B cell (primary cell): ENCODE measurements around the gene LRIT1. TPM values are rescaled to one million over a fixed set of nuclear protein-coding genes. Genes with fewer than 3 reads are reported as not detected.

Experiments used
- ATAC-seq: fragments of 200-7000 bp; cut with Tn5 transposase; one replicate; pipeline ENCODE4 v1.10.0; 2021; ENCODE audit warnings: low read depth, mild to moderate bottlenecking, moderate number of reproducible peaks, moderate library complexity
- CTCF ChIA-PET: fragments of 350-600 bp; sonication (Branson Sonifier 250); formaldehyde crosslinking; loops from one replicate; lab custom pipeline; 2021; ENCODE audit warnings: antibody characterized with exemption, inconsistent platforms; lab: Charles Lee
- POLR2A ChIA-PET: fragments of 350-600 bp; sonication (Branson Sonifier 250); formaldehyde crosslinking; loops from one replicate; lab custom pipeline; 2021; ENCODE audit warnings: antibody characterized with exemption; lab: Charles Lee
- DNase-seq: peaks from one replicate; pipeline ENCODE4 v3.0.0; 2013
- H2AFZ ChIP-seq: 2 replicates; pipeline ENCODE4 v1.6.1; 2012; ENCODE audit warnings: mild to moderate bottlenecking, low read depth, low read length; ENCODE audit not compliant: insufficient read depth, poor library complexity, severe bottlenecking
- H3K27ac ChIP-seq, 2 donors: 1 replicate in 1 of 2; 2 replicates in 1 of 2; pipeline ENCODE4 v1.5.1; 2012 to 2013; ENCODE audit warnings: low read length in 2 of 2, mild to moderate bottlenecking in 2 of 2, moderate library complexity in 1 of 2
- H3K27me3 ChIP-seq, 4 experiments: fragments of 200-600 bp in 1 of 4; sonication (generic) in 1 of 4; replicated peaks in 1 of 4; 1 replicate in 2 of 4; 2 replicates in 2 of 4; pipeline versions ENCODE4 v1.6.1 to v1.7.0; 2013 to 2016; ENCODE audit warnings: low read length in 3 of 4, mild to moderate bottlenecking in 2 of 4, mixed read lengths in 1 of 4, moderate library complexity in 1 of 4; ENCODE audit not compliant: insufficient read depth in 4 of 4, control insufficient read depth in 3 of 4; ENCODE audit errors: control extremely low read depth in 1 of 4
- H3K36me3 ChIP-seq, 2 experiments: replicated peaks in 1 of 2; 1 replicate in 1 of 2; 2 replicates in 1 of 2; pipeline versions ENCODE4 v1.6.1 to v1.7.1; 2013; ENCODE audit warnings: low read length in 1 of 2; ENCODE audit not compliant: insufficient read depth in 2 of 2, control insufficient read depth in 1 of 2; ENCODE audit errors: control extremely low read depth in 1 of 2, extremely low read depth in 1 of 2
- H3K4me1 ChIP-seq, 2 donors: fragments of 200-600 bp in 1 of 2; sonication (generic) in 1 of 2; 1 replicate in 1 of 2; 2 replicates in 1 of 2; pipeline versions ENCODE4 v1.5.1 to v1.6.1; 2013 to 2017; ENCODE audit warnings: low read length in 2 of 2; ENCODE audit not compliant: control insufficient read depth in 2 of 2, insufficient read depth in 2 of 2
- H3K4me2 ChIP-seq: replicated peaks from 2 replicates; pipeline ENCODE3; 2012; ENCODE audit warnings: mild to moderate bottlenecking, low read depth, low read length; ENCODE audit not compliant: poor library complexity, severe bottlenecking
- H3K4me3 ChIP-seq, 5 experiments: fragments of 200-600 bp in 1 of 5; sonication (generic) in 1 of 5; 1 replicate in 3 of 5; 2 replicates in 2 of 5; pipeline versions ENCODE4 v1.5.1 to v1.7.0; 2011 to 2016; ENCODE audit warnings: low read length in 4 of 5, mild to moderate bottlenecking in 4 of 5, low read depth in 2 of 5, control low read depth in 1 of 5, moderate library complexity in 1 of 5; ENCODE audit not compliant: insufficient read depth in 1 of 5; ENCODE audit errors: control extremely low read depth in 1 of 5, extremely low read depth in 1 of 5
- H3K79me2 ChIP-seq: fragments of 200-600 bp; sonication (generic); one replicate; pipeline ENCODE4 v1.6.0; 2016; ENCODE audit warnings: low read length; ENCODE audit not compliant: control insufficient read depth, insufficient read depth
- H3K9ac ChIP-seq: fragments of 200-600 bp; sonication (generic); 2 replicates; pipeline ENCODE4 v1.6.1; 2017; ENCODE audit warnings: mild to moderate bottlenecking, low read length, moderate library complexity
- H3K9me3 ChIP-seq, 3 donors: one replicate each; pipeline versions ENCODE4 v1.6.1 to v1.7.1; 2013; ENCODE audit warnings: low read length in 2 of 3; ENCODE audit not compliant: control insufficient read depth in 2 of 3, insufficient read depth in 1 of 3; ENCODE audit errors: control extremely low read depth in 1 of 3
- H4K20me1 ChIP-seq: 2 replicates; pipeline ENCODE4 v1.6.0; 2012; ENCODE audit warnings: mild to moderate bottlenecking, low read length; ENCODE audit not compliant: insufficient read depth, control insufficient read depth, poor library complexity, severe bottlenecking
- H3K27ac Mint-ChIP-seq: one replicate; pipeline ENCODE4 v1.8.0; 2021; ENCODE audit warnings: mixed read lengths
- H3K27me3 Mint-ChIP-seq: one replicate; pipeline ENCODE4 v1.8.0; 2021; ENCODE audit warnings: mixed read lengths
- H3K4me1 Mint-ChIP-seq: one replicate; pipeline ENCODE4 v1.8.0; 2021; ENCODE audit warnings: mixed read lengths
- H3K4me3 Mint-ChIP-seq: one replicate; pipeline ENCODE4 v1.8.0; 2021; ENCODE audit warnings: mixed read lengths
- H3K9me3 Mint-ChIP-seq: one replicate; pipeline ENCODE4 v1.8.0; 2022; ENCODE audit warnings: mixed read lengths; ENCODE audit not compliant: insufficient read depth
- EZH2 ChIP-seq: IDR thresholded peaks from 2 replicates; pipeline ENCODE4 v1.6.1; 2012; ENCODE audit warnings: borderline replicate concordance, low read depth, mild to moderate bottlenecking, moderate library complexity, low read length; ENCODE audit not compliant: insufficient read depth, poor library complexity, severe bottlenecking
- WGBS: methylation state at CpG from one replicate; pipeline ENCODE4 v1.1.5; 2013; ENCODE audit warnings: missing lambda C conversion rate; ENCODE audit not compliant: insufficient coverage; 5-methylcytosine and 5-hydroxymethylcytosine counted together
- intact Hi-C: fragments of 100-400 bp; cut with micrococcal nuclease; formaldehyde crosslinking; loops from one replicate; pipeline ENCODE4 v1.10.0; 2022
- polyA plus RNA-seq: library from polyadenylated mRNA; depleted of rRNA; stranded (reverse); fragments of >200 nt; gene quantifications from 2 replicates; pipeline ENCODE4 v1.2.3, GENCODE V29; 2012
- total RNA-seq, 2 donors: library from RNA; stranded (reverse); fragments of 120-200 nt in 1 of 2; gene quantifications; 1 replicate in 1 of 2; 2 replicates in 1 of 2; pipeline versions ENCODE4 v1.2.3 to v1.2.4, GENCODE V29; 2013 to 2022
- TF ChIP-seq, protein P1 (sequence below): fragments of 200-600 bp; IDR thresholded peaks from one replicate; pipeline ENCODE4 v1.8.0; 2022; ENCODE audit warnings: antibody characterized with exemption, mild to moderate bottlenecking

Gene LRIT1
- total and polyA plus RNA-seq, 2 donors (not counting 1 experiment from before 2014, with no cell fraction given): not detected

DNA sequence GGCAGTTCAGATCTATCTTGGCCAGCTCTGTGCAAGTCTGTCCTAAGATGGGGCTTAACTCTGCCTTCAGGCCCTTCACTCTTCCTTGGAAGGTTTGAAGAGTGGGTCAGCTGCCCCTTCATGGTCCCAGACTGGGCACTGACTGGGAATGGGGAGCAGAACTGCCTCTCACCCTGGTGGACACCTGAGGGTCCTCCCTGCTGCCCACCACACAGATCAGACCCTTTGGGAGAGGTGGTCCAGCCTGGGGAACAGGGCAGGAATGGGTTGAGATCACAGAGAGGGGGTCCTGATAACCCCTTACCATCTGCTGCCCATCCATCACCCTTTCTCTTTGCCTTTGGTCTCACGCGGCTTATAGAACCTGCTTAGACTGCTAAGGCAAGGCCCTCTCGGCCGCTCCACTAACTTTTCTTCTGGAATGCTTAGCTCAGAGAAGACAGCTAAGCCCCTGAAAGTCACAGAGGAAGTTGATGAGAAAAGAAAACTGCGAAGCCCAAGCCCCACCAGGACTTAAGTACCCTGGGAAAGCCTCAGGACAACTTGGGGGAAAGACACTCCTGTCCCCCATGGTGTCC, 47.4 kb downstream of the LRIT1 start:
- Histone ChIP-seq H3K79me2 (no peaks in the 10 kb centered on the region), H3K4me3 (peak overlapping the region in 4 of 5 experiments; percentile 11 to 51 (median 40)), H3K27ac (no peak overlapping the region), H4K20me1 (no peaks in the 10 kb centered on the region), H3K36me3 (no peaks in the 10 kb centered on the region), H3K9me3 (peaks cover 0 to 5% (median 0%) of the 10 kb centered on the region in 3 donors), H3K9ac (peak overlapping the region; percentile 56), H3K4me2 (peak overlapping the region; percentile 87), H3K4me1 (peaks cover 14 to 15% of the 10 kb centered on the region in 2 donors), H2AFZ (peak overlapping the region; percentile 72), H3K27me3 (peaks cover 0 to 49% (median 24%) of the 10 kb centered on the region in 4 experiments)
- TF ChIP-seq EZH2: no peak
- TF ChIP-seq, protein P1, sequence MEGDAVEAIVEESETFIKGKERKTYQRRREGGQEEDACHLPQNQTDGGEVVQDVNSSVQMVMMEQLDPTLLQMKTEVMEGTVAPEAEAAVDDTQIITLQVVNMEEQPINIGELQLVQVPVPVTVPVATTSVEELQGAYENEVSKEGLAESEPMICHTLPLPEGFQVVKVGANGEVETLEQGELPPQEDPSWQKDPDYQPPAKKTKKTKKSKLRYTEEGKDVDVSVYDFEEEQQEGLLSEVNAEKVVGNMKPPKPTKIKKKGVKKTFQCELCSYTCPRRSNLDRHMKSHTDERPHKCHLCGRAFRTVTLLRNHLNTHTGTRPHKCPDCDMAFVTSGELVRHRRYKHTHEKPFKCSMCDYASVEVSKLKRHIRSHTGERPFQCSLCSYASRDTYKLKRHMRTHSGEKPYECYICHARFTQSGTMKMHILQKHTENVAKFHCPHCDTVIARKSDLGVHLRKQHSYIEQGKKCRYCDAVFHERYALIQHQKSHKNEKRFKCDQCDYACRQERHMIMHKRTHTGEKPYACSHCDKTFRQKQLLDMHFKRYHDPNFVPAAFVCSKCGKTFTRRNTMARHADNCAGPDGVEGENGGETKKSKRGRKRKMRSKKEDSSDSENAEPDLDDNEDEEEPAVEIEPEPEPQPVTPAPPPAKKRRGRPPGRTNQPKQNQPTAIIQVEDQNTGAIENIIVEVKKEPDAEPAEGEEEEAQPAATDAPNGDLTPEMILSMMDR: no peak
- no peak for DNase-seq
- no peak for ATAC-seq
- Mint-ChIP-seq H3K27ac (no peak overlapping the region), H3K9me3 (no peaks in the 10 kb centered on the region), H3K4me1 (peaks cover 8% of the 10 kb centered on the region), H3K27me3 (peaks cover 48% of the 10 kb centered on the region), H3K4me3 (peak overlapping the region; percentile 71)
- WGBS: 24% methylated on average over 3 of the region's 5 CpGs
- POLR2A ChIA-PET: no interaction called here
- intact Hi-C loops: no loop called here
- CTCF ChIA-PET: interaction anchor here (1.4 to 1.8 kb wide), 2 partner anchors 8 to 46 kb away, joined by 3 to 7 read pairs; no protein-coding TSS in a partner anchor

DNA sequence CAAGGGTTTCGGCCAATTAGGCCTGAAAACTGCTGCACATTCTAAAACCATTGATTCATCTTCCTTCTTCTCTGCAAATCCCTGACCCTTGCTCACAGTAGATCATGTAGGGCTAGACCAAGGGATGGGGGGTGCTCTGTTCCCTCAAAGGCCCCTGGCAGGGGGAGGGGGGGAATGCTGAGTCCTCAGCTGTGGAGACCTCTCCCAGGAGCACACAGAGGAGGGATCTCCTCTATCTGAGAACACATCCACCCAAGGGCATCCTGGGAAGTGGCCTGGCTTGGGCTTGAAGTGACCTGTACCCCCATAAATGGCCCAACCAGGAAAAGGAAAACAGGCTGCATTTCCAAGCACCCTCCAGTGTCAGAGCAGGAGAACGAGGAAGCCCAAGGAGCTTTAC, 48.0 kb downstream of the LRIT1 start:
- Mint-ChIP-seq H3K4me1 (peaks cover 8% of the 10 kb centered on the region), H3K9me3 (no peaks in the 10 kb centered on the region), H3K27ac (no peak overlapping the region), H3K27me3 (peaks cover 43% of the 10 kb centered on the region), H3K4me3 (peak overlapping the region; percentile 47)
- Histone ChIP-seq H3K27me3 (peaks cover 0 to 51% (median 24%) of the 10 kb centered on the region in 4 experiments), H3K4me2 (no peak overlapping the region), H3K9ac (no peak overlapping the region), H2AFZ (no peak overlapping the region), H3K9me3 (peaks cover 0 to 5% (median 0%) of the 10 kb centered on the region in 3 donors), H3K4me1 (peaks cover 14 to 15% of the 10 kb centered on the region in 2 donors), H4K20me1 (no peaks in the 10 kb centered on the region), H3K27ac (no peak overlapping the region), H3K36me3 (no peaks in the 10 kb centered on the region), H3K79me2 (no peaks in the 10 kb centered on the region), H3K4me3 (no peak overlapping the region)
- intact Hi-C loops: no loop called here
- ATAC-seq: no peak
- POLR2A ChIA-PET: no interaction called here
- WGBS: 95% methylated on average over 2 of the region's 2 CpGs
- no peak for DNase-seq
- TF ChIP-seq, protein P1: no peak
- no peak for TF ChIP-seq EZH2
- CTCF ChIA-PET: interaction anchor here (1.4 to 2.3 kb wide), 2 partner anchors 8 to 29 kb away, joined by 3 to 6 read pairs; no protein-coding TSS in a partner anchor
